PC-9 (cell line): ENCODE results near the gene REPS1.

Experiments
- CTCF ChIP-seq: fragments of 200-600 bp; sonication (generic); conservative IDR thresholded peaks from 2 replicates; pipeline ENCODE4 v1.6.1; 2017; ENCODE audit warnings: mixed run types, antibody characterized with exemption, mild to moderate bottlenecking, moderate library complexity
- EZH2 ChIP-seq: fragments of 200-600 bp; sonication (generic); IDR thresholded peaks from 2 replicates; pipeline ENCODE4 v1.8.0; 2017; ENCODE audit warnings: antibody characterized with exemption, low read depth

GRCh38 chr6:139029470-139030227 is 41.6 kb upstream of the REPS1 start:
- TF ChIP-seq CTCF (no peak), EZH2 (no peak)
